SKM-1 treated with dmso at 0.1 percent for 144 hours (cell line): ENCODE data around the gene HSD17B10.
"Not testable (repeated sequence)": the region's sequence is repeated elsewhere in the genome, so short reads cannot be mapped to it uniquely, and the experiment has no call there.

Experiments used
- DNase-seq: peaks from one replicate; lab custom pipeline; 2025; ENCODE audit not compliant: unreplicated experiment; lab: John Stamatoyannopoulos, UW

HSD17B10 gene

DNA sequence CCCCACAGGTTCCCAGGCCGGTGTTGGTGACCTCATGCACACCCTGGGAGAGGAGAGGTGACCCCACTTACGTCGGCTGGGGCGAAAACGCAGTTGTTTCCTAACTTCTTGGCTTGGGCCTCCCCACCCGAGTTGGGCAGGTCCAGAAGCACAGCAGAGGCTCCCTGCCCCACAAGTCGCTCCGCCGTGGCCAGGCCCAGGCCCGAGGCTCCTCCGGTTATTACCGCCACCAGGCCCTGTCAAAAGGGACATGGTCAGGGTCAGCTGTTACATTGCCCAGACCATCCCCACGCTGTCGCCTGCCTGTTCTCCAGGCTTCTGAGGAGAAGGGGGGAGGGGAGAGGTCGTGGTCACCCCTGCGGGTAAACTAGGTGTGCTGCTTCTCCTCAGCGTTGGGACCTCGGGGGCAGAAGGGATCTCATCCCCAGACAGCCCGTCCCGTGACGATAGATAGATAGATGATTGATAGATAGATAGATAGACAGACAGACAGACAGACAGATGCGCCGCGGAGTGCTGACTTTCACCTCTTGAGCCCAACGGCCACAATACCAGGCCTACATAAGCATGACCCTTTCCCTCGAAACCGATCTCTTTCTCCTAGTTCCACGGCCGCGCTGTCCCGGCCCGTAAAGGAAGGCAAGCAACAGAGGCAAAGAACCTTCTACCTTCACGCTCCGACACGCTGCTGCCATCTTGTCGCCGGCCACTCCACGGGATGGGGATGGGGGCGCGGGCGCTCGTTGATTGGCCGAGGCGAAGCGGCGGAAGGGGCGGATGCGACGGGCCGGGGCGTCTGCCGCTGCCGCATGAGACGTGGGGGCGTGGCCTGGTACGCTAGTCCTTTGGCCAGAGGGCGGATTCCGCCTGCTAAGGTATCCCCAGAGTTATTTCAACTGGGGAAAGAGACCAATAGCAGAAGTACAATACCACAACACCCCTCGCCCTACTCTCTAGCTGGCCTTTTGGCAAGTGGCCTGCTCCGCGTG lies at the start of gene HSD17B10:
TSS of gene HSD17B10 (minus strand) at position 720 of the 989 bp plus-strand sequence. CDS start at position 695, 25 bp downstream.
- peak; percentile 84 for DNase-seq

GRCh38 chrX:53483416-53483815 lies 49.2 kb upstream of the HSD17B10 start:
- DNase-seq: no peak

- peak; percentile 25 for DNase-seq
These were observed 47.8 kb upstream of the HSD17B10 start for GRCh38 chrX:53481816-53482465.

DNA sequence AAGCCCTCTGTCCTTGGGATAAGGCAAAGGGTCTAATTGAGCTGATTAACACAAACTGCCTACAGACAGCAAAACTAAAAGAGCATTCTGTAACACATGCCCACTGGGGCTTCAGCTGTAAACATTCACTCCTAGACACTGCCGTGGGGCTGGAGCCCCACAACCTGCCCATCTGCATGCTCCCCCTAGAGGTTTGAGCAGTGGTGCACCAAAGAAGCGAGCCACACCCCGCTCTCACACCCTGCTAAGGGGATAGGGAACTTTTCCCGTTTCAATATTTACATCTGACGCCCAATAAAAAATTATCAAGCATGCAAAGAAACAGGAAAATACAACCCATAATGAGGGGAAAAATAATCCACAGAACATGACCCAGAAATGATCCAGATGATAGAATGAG lies 46.9 kb upstream of the HSD17B10 start:
- DNase-seq: no peak

DNA sequence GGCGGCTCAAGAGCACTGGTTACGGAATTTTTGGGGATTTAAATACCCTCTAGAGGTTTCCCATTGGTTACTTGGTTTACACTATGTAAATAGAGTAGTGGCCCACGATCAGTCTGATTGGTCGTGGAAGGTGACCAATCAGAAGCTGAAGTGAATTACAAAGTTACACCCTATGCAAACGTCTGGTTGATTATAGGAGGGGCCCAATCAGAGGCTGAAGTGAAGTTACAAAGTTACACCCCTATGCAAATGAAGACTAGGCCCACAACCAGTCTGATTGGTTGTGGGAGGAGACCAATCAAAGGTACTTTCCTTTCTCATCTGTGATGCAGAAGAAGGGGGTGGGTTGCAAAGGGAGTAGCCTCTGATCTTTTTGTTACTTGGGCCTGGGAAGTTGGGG lies 45.1 kb upstream of the HSD17B10 start:
- DNase-seq: no peak

GRCh38 chrX:53476371-53476770 lies 42.2 kb upstream of the HSD17B10 start:
- DNase-seq: no peak

- DNase-seq: peak; percentile 89
These were observed 40.5 kb upstream of the HSD17B10 start for GRCh38 chrX:53474707-53475106.

DNA sequence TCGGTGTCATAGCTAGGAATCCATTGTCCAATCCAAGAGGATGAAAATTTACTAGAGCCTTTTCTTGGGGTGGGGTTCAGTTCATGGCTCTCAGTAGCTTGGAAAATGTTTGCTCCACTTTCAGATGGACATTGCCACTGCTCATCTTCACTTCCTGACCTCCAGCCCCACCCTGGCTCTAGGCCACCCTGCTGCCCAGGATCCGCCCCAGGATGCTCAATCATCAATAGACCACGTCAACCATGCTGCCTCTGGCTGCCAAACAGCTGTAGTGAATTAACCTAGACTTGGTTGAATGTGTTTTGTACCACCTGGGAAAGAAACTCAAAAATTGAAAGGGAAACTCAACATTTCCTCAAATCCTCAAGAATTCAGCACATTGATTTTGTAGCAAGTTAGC lies 37.2 kb upstream of the HSD17B10 start:
- no peak for DNase-seq

DNA sequence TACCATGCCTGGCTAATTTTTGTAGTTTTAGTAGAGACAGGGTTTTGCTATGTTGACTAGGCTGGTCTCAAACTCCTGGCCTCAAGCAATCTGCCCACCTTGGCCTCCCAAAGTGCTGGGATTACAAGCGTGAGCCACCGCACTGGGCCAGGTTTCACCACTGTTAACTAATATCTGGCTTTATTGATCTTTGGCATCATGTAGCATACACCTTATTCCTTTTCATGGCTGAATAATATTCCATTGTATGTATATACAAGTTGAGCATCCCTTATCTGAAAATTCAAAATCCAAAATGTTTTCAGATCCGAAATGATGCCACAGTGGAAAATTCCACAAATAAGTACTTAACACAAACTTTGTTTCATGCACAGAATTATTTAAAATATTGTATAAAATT lies 34.5 kb upstream of the HSD17B10 start:
- DNase-seq: not testable (repeated sequence)

DNA sequence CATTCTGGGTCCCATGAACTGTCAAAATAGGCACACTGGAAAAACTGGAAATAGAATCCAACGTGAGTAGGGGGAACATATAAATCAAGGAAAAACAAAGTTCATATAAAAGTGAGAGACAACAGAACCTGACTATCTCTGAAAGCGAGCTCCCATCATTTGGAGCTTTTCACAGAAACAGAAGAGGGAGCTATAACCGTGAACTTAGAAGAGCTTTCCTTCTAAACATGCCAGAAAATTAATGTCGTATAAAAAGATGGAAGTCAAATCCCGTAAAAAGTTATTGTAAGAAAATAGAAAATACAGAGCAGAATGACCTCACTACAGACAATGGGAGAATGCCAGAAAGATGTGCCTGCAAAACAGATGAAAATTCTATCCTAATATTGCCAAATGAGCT lies 23.9 kb upstream of the HSD17B10 start:
- no peak for DNase-seq

DNA sequence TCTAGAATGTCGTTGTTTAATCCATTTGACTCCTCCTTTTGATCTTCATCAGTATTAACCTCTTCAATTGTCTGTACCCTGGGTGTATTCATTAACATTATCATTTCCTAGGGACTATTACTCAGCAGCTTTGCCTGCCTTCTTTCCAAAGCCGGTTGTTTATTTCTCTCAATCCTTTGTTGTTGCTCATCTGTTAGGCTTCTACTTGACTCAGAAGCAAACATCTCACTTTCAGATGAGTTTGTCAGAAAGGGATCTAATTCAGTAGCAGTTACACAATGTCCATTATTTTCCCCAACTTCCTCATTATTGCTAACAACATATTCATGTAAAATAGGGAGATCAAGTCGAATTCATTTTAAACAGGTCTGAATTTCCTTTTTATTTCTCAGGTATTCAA lies 22.1 kb upstream of the HSD17B10 start:
- peak; percentile 25 for DNase-seq

DNA sequence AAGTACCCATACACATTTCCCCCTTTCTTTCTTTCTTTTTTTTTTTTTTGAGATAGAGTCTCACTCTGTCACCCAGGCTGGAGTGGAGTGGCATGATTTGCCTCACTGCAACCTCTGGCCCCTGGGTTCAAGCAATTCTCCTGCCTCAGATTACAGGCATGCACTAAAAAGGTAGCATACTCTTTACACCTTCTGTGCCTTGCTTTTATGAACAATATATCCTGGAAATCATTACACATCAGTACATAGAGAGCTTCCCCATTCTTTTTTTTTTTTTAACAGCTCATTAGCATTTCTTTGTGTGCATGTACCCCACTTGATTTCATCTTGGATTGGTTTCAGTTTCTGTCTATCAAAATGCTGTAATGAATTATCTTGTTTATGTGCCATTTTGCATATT lies 18.6 kb upstream of the HSD17B10 start:
- no peak for DNase-seq

DNA sequence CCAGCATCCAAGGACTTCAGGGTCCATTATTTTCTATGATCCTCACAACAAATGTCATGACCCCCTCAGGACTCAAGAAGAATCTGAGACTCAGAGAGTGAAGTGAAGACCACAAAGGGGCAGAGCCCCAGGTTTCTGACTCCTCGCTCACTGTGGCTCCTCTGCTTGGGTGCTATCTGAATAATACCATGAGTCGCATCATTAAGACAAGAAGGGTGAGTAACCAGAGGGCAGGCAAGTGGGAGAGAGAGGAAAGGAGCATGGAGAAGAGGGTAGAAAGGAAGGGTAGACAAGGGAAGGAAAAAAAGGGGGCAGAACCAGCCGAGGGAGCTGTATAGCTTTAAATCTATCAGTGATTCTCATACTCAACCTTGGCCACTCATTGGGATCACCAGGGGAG lies 15.5 kb upstream of the HSD17B10 start:
- no peak for DNase-seq

GRCh38 chrX:53447441-53447840 lies 13.3 kb upstream of the HSD17B10 start:
- no peak for DNase-seq

GRCh38 chrX:53445977-53446376 lies 11.8 kb upstream of the HSD17B10 start:
- DNase-seq: peak; percentile 9

DNA sequence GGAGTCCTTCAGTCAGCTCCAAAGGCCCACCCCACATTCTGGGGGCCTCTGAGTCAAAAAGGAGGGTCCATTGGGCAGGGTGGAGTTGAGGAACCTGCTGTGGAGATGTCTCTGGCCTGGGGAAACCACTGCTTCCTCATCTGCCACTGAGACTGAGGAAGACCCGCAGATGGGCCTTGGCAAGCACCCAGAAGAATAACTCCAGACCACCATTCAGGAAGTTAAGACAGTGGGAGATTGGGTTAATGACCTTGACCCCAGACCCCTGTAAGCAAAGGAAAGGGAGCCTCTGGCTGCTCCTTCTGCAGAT lies 8.1 kb upstream of the HSD17B10 start:
- peak; percentile 52 for DNase-seq

DNA sequence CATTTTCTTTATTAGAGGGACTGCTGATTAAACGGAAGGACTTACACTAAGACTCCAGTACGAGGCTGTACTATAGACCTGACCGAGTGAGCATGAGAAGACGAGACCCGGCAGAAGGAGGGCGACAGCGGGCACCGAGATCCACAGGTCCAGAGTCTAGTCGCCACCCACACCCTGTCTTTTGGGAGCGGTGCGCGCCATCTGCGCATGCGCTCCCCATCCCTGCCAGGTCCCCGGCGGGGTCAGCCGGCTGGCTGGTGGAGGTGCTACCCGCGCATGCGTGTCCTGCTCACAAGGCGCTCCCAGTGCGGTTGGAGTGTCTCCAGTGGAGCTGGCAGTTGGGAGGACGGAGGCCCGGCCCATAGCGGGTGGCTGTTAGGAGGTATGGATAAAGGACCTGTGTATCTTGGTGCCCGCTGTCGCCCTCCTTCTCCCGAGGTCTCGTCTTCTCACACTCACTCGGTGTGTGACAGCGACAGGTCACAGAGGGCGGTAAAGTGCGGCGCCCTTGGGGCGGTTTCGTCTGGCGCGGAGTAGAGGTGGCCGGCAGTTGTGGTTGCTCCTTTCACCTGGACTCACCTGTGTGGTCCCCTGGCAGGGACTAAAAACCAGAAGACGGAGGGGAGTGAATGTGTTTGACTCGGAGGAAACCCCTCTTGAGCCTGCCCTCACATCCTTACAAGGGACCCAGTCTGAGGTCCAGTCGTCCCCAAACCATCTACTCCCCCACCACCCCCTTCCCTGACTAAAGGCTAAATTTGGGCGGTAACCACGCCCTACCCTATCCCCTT lies 7.6 kb upstream of the HSD17B10 start:
- DNase-seq: peak; percentile 73

DNA sequence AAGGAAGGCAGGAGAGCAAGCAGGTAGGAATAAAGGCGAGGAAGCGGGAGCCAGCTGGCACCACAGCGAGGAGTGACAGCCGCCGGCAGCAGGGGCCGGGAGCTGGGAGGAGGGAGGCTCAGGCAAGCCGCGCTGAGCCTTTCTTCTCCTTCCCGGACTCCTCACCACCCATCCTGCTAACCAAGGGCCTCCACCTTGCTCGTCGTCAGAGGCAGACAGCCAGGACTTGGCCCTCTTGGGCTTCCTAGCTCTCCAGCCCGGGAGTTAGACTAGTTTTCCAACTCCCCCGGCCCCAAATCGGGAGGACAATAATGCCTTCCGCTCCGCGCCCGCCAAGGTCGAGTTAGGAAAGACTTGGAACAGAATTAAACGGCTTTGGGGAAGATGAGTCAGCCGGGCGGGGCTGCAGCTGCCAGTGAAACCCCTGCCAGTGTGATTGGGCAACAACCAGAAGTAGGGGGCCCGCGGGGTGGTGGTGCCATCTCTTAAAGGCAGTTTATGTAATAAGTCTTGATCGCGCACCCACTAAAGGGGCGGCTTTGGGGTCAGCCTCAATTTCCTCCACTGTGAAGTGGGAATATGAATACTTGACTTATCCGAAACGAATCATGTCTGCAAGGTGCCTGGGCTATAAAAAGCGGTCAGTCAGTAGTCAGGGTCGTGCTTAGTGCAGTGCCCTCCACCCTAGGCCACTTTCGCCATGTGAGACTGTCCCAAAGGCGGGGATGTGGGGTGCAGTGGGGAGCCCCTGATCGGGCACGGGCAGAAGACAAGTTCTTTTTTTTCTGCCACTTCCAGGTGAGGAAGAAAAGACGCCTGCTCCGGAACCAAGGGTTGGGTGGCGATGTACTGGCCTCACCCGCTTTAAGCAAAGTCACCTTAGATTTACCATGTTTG lies 6.7 kb upstream of the HSD17B10 start:
- peak; percentile 45 for DNase-seq

GRCh38 chrX:53440101-53440500 lies 5.9 kb upstream of the HSD17B10 start:
- DNase-seq: no peak

DNA sequence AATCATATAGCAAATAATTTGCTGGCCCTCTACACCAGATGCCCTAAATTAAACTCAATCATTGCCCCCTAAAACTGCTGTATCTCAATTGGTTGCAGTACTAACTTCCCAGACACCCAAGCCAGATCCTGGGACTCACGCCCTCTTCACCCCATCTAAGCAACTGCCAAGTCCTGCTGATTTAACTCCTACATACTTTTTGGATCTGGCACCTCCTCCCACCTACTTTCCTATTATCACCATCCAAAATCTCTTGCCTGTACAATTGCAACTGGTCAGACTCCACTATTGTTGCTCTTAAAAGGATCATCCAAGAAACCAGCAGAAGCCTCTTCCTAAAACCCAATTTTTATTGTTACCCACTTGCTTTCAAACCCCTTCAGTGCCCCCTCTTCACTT lies 4.7 kb upstream of the HSD17B10 start:
- no peak for DNase-seq
